HEK293T (cell line): ENCODE measurements around the gene AP2S1.
"Not testable (repeated sequence)": the region's sequence is repeated elsewhere in the genome, so short reads cannot be mapped to it uniquely, and the experiment has no call there.

Source experiments
- CTCF ChIA-PET: fragments of 350-600 bp; formaldehyde crosslinking; extraction: SDS; loops from one replicate; lab custom pipeline; 2021; ENCODE audit warnings: antibody characterized with exemption, inconsistent platforms; lab: Yijun Ruan, JAX
- POLR2A ChIA-PET: fragments of 350-600 bp; formaldehyde crosslinking; extraction: SDS; loops from one replicate; lab custom pipeline; 2020; ENCODE audit warnings: antibody characterized with exemption, inconsistent platforms; lab: Yijun Ruan, JAX
- DNase-seq: peaks from one replicate; pipeline ENCODE4 v3.0.0; 2012; ENCODE audit warnings: mixed read lengths; ENCODE audit errors: extremely low spot score
- ARNT ChIP-seq: fragments of 450-650 bp; IDR thresholded peaks from 2 replicates; pipeline ENCODE4 v1.6.1; 2017; ENCODE audit warnings: mild to moderate bottlenecking
- BHLHE40 ChIP-seq: fragments of 450-650 bp; IDR thresholded peaks from 2 replicates; pipeline ENCODE4 v1.6.1; 2016; ENCODE audit warnings: mild to moderate bottlenecking, moderate library complexity, borderline replicate concordance
- CTBP1 ChIP-seq: fragments of 450-650 bp; IDR thresholded peaks from 2 replicates; pipeline ENCODE4 v1.6.1; 2016; ENCODE audit warnings: borderline replicate concordance
- ELF4 ChIP-seq: fragments of 450-650 bp; IDR thresholded peaks from 2 replicates; pipeline ENCODE4 v1.6.1; 2017; ENCODE audit warnings: antibody characterized with exemption
- FOXA1 ChIP-seq: fragments of 450-650 bp; IDR thresholded peaks from 2 replicates; pipeline ENCODE4 v1.6.1; 2016; ENCODE audit warnings: mild to moderate bottlenecking
- FOXK2 ChIP-seq: fragments of 450-650 bp; IDR thresholded peaks from 2 replicates; pipeline ENCODE4 v1.6.1; 2016; ENCODE audit warnings: mild to moderate bottlenecking
- FOXM1 ChIP-seq: fragments of 450-650 bp; IDR thresholded peaks from 2 replicates; pipeline ENCODE4 v1.6.1; 2017; ENCODE audit warnings: mild to moderate bottlenecking, borderline replicate concordance
- HDGF ChIP-seq: fragments of 450-650 bp; IDR thresholded peaks from 2 replicates; pipeline ENCODE4 v1.6.1; 2017; ENCODE audit warnings: antibody characterized with exemption, borderline replicate concordance
- L3MBTL2 ChIP-seq: fragments of 450-650 bp; conservative IDR thresholded peaks from 2 replicates; pipeline ENCODE4 v1.6.1; 2016; ENCODE audit warnings: mild to moderate bottlenecking
- LEF1 ChIP-seq: fragments of 450-650 bp; IDR thresholded peaks from 2 replicates; pipeline ENCODE4 v1.6.1; 2017; ENCODE audit warnings: mild to moderate bottlenecking, borderline replicate concordance
- NFRKB ChIP-seq: fragments of 450-650 bp; IDR thresholded peaks from 2 replicates; pipeline ENCODE4 v1.6.1; 2016; ENCODE audit warnings: mild to moderate bottlenecking, moderate library complexity
- PKNOX1 ChIP-seq: fragments of 450-650 bp; IDR thresholded peaks from 2 replicates; pipeline ENCODE4 v1.6.1; 2016
- SP1 ChIP-seq: fragments of 450-650 bp; IDR thresholded peaks from 2 replicates; pipeline ENCODE4 v1.6.1; 2017
- SUZ12 ChIP-seq: fragments of 450-650 bp; IDR thresholded peaks from 2 replicates; pipeline ENCODE4 v1.6.1; 2016; ENCODE audit warnings: mild to moderate bottlenecking
- TARDBP ChIP-seq: fragments of 450-650 bp; IDR thresholded peaks from 2 replicates; pipeline ENCODE4 v1.6.1; 2016
- ZNF384 ChIP-seq: fragments of 450-650 bp; IDR thresholded peaks from 2 replicates; pipeline ENCODE4 v1.6.1; 2016

Gene AP2S1

GRCh38 chr19:46890423-46891170 is 40.0 kb upstream of the AP2S1 start:
- POLR2A ChIA-PET, result interaction anchor here (0.8 kb wide), 1 partner anchor 8 kb away, joined by 4 read pairs; no protein-coding TSS in a partner anchor
- DNase-seq, result no peak
- TF ChIP-seq CTBP1, result no peak
- no peak for TF ChIP-seq ARNT
- no peak for TF ChIP-seq L3MBTL2
- no peak for TF ChIP-seq SP1
- no peak for TF ChIP-seq SUZ12
- CTCF ChIA-PET, result interaction anchor here (0.6 kb wide), 1 partner anchor 240 kb away, joined by 3 read pairs; the partner anchor contains the start of gene SAE1

GRCh38 chr19:46887240-46887782 is 36.7 kb upstream of the AP2S1 start:
- no peak for DNase-seq
- ChIA-PET CTCF (no interaction called here), POLR2A (no interaction called here)
- TF ChIP-seq FOXM1, result no peak
- no peak for TF ChIP-seq NFRKB
- no peak for TF ChIP-seq HDGF
- TF ChIP-seq ZNF384, result no peak
- TF ChIP-seq FOXK2, result no peak
- TF ChIP-seq ARNT, result no peak
- TF ChIP-seq PKNOX1, result no peak

GRCh38 chr19:46886546-46887239 is 36.0 kb upstream of the AP2S1 start:
- CTCF ChIA-PET, result no interaction called here
- no peak for DNase-seq
- TF ChIP-seq HDGF, result no peak
- TF ChIP-seq SUZ12, result no peak
- TF ChIP-seq ZNF384, result no peak
- no peak for TF ChIP-seq PKNOX1
- TF ChIP-seq L3MBTL2, result no peak
- no peak for TF ChIP-seq NFRKB
- no peak for TF ChIP-seq FOXK2
- no peak for TF ChIP-seq SP1
- no peak for TF ChIP-seq LEF1
- no peak for TF ChIP-seq ELF4
- no peak for TF ChIP-seq TARDBP
- no peak for TF ChIP-seq BHLHE40
- TF ChIP-seq FOXA1, result no peak
- TF ChIP-seq FOXM1, result no peak
- TF ChIP-seq CTBP1, result no peak
- no peak for TF ChIP-seq ARNT
- POLR2A ChIA-PET, result no interaction called here

- no peak for DNase-seq
- ChIA-PET POLR2A (no interaction called here), CTCF (interaction anchor here (0.7 kb wide), 1 partner anchor 228 kb away, joined by 3 read pairs; no protein-coding TSS in a partner anchor)
- TF ChIP-seq FOXK2 (no peak), SUZ12 (no peak), ZNF384 (no peak), NFRKB (no peak), L3MBTL2 (no peak), TARDBP (no peak), BHLHE40 (no peak), LEF1 (no peak), FOXM1 (no peak), ARNT (no peak), SP1 (no peak), ELF4 (no peak), PKNOX1 (no peak)
Observed at GRCh38 chr19:46885411-46885810, 34.8 kb upstream of the AP2S1 start.

- DNase-seq, POLR2A ChIA-PET: not testable (repeated sequence)
- CTCF ChIA-PET, result interaction anchor here (0.7 kb wide), 1 partner anchor 240 kb away, joined by 5 read pairs; no protein-coding TSS in a partner anchor
Observed at GRCh38 chr19:46882751-46883150, 32.1 kb upstream of the AP2S1 start.

- CTCF ChIA-PET, result no interaction called here
- TF ChIP-seq SUZ12 (no peak), BHLHE40 (no peak), FOXK2 (no peak)
- DNase-seq, result no peak
- POLR2A ChIA-PET, result no interaction called here
Observed at GRCh38 chr19:46882034-46882433, 31.4 kb upstream of the AP2S1 start.
